ENCODE measurements around the gene SEC62.

GRCh38 chr3:169948559-169949448, 17.8 kb upstream of the SEC62 start:
- TF ChIP-seq CTCF (IDR thresholded peaks at IDR 0.05; ENCODE audit: insufficient read depth, low read length) (no peak), REST (IDR thresholded peaks at IDR 0.05; ENCODE audit: insufficient replicate concordance, low read depth) (no peak), GABPA (IDR thresholded peaks at IDR 0.05; ENCODE audit: low read depth) (no peak), POLR2AphosphoS5 (IDR thresholded peaks at IDR 0.05; ENCODE audit: low read depth) (no peak)

Data from HL-60 (cell line).